Raji (cell line): ENCODE data around the gene DCAKD.

Source experiments
- POLR2A ChIP-seq: IDR thresholded peaks from 2 replicates; pipeline ENCODE4 v1.6.1; 2011; ENCODE audit warnings: low read depth, low read length, control low read depth; ENCODE audit not compliant: insufficient read depth

Gene DCAKD

DNA sequence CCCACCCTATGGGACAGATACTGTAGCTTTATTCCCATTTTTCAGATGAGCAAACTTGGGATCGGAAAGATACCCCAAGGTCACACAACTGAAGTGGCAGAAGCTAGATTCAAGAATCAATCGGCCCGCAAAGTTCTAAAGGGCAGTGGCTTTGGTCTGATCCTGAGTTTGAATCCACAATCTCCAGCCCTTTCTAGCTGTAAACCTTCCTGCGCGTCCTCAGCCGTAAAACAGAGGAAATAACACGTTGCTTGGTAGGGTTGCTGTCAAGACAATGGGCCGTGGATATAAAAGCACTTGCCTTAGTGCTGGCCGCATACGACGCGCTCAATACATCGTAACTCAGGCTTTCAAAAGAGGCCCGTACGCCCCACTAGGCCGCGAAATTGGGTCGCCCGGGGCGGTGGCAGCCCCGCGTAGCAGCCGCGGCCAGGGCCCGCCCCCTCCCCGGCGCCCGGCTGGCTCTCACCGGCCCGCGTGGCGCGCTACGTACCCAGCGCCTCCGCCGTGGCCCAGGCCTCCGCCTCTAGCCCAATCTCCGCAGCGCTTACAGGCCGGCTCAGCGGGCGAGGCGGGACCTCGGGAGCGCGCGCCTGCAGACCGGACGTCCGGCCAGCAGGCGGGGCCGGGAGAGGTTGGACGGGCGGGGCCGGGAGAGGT, at the start of gene DCAKD:
Gene DCAKD (minus strand): TSS at position 573 of the 660 bp plus-strand sequence. CDS start 16,747 bp downstream, outside the sequence.
- TF ChIP-seq POLR2A: peak; percentile 82

GRCh38 chr17:45098869-45099616, 47.6 kb upstream of the DCAKD start:
- TF ChIP-seq POLR2A: no peak

- no peak for TF ChIP-seq POLR2A
These were observed 46.8 kb upstream of the DCAKD start for GRCh38 chr17:45098081-45098868.

DNA sequence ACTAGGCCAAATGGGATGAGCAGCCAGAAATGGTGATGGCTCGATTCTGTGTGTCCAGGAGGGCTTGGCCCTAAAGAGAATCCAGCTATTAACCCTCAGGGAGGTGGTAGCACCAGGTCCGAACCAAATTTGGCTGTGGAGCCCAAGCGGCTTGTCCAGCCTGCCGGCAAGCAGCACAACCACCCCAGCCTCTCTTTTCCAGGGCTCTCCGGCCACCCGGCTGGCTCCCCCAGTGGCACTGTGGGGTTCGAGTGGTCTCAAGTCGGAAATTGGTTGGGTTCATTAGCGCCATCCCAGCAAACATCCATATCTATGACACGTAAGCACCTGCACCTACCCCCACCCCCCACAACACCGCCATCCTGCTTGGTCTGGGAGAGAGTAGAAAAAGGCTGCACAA, 45.5 kb upstream of the DCAKD start:
- TF ChIP-seq POLR2A: no peak

GRCh38 chr17:45096141-45096540, 44.7 kb upstream of the DCAKD start:
- no peak for TF ChIP-seq POLR2A

DNA sequence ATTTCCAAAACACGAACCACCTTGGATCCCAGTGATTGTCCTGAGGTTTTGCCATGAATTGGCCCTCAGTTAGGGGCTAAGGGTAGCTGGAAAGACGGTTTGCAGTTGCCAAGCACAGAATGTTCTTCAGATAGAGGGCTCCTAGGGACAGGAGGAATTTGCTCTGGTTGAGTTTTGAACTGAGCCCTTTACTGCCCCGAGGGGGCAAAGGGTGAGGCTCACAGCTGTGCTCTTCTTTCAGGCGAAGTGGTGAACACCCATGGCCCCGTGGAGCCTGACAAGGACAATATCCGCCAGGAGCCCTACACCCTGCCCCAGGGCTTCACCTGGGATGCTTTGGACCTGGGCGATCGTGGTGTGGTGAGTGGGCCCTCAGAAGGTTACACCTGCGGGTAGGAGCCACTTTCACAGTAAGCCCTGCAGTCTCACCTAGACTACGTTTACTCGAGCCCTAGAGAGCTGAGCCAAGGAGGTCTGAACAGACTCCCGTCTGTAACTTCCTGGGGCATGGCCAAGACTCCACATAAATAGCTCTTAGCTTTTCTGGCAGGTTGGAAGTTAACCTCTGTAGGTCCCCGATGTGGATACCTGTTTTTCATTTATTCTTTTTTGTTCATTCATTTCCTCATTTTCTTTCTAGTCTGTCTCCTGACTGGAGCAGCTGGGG, 42.1 kb upstream of the DCAKD start:
- TF ChIP-seq POLR2A: no peak

DNA sequence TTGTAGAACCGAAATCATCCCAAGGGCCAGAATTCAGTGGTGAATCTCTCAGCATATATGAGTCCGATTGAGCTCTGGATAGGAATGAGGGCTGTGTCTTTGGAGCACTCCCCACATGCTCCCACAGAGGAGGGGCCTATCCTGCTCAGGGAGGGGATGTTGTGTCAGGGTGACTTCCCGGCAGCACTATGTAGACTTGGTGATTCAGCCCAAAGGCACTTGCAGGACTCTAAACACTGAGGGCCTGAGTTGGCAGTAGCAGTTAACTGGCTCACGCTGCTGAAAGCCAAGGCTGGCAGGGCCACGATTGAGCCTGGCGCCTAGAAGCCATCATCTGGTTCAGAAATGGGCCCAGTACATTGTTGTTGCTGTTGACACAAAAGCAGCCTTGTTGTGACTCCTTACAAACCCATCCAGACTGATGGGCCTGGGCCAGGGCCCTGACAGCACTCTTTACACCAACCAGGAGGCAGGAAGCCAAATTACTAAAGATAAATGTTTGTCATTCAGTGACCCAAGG, 41.5 kb upstream of the DCAKD start:
- no peak for TF ChIP-seq POLR2A

DNA sequence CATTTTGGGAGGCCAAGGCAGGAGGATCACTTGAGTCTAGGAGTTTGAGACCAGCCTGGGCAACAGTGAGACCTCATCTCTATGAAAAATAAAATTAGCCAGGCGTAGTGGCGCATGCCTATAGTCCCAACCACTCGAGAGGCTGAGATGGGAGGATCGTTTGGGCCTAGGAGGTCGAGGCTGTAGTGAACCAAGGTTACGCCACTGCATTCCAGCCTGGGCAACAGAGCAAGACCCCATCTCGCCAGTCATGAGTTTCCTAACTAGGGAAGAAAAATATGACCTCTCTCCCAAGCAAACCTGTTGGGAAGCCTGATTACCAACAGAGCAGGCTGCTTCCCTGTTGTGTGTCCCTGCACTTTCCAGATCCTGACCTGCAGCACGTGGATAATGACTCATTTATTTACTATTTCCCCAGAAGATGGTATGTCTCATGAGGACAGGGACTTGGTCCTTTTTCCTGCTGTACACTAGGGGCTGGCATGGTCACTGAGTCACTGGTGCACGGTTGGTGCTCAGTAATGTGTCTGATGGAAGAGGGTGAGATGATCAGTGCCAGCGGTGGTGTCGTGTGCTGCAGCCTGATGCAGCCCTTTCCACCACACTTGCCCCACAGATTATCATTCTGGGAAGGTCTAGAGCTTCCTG, 40.5 kb upstream of the DCAKD start:
- no peak for TF ChIP-seq POLR2A

DNA sequence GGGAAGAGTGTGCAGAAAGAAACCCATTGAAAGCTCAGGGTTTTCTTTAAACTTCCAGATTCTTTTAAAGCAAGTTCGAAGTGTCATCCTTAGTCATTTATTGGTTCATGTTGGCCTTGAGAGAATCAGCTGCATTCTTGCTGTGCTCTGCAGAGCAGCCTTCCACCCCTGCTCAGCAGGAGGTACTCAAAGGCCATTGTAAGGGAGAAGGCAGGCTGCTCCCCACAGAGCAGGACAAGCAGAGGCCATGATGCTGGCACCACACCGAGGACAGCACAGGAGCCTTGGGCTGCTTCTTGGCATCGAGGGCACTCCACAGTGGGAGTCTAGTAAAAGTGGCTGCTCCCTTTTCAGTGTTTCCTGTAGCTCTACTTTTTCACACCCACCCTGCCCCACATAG, 39.3 kb upstream of the DCAKD start:
- no peak for TF ChIP-seq POLR2A

DNA sequence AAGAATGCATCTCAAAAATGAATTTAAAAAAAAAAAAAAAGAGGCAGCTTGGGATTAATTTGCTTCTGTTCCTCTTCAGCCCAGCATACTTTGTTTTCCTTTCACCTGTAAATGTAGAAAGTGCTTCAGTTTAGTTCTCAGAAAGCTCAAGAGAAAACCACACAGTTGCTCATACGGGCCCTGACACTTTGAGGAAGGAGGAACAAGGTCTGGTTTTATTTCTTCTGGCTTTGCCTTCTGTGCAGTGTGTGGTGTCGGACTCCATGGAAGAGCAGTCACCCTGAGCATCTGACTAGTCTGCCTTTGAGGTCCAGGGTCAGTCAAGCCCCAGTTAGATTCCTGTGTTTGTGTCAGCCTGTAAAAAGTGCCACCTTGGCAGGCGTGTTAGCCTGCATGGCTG, 37.3 kb upstream of the DCAKD start:
- TF ChIP-seq POLR2A: no peak

DNA sequence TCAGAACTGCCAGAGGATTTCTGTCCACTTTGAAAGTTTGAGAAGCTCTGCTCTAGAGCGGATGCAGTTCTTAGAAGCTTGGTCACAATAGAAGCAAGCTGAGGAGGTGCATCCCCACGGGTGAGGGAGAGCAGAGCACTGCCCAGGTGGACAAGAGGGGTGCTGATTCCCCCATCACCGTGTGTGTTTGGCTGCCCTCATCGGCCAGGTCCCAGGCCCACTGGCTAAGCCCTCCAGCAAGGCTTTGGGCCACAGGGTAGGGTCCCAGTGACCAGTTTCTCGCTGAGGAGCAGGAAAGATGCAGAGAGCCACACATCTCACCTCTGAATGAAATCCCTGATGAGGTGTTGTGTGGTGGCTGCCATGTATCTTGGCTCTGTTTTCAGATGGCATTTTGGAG, 36.5 kb upstream of the DCAKD start:
- no peak for TF ChIP-seq POLR2A

DNA sequence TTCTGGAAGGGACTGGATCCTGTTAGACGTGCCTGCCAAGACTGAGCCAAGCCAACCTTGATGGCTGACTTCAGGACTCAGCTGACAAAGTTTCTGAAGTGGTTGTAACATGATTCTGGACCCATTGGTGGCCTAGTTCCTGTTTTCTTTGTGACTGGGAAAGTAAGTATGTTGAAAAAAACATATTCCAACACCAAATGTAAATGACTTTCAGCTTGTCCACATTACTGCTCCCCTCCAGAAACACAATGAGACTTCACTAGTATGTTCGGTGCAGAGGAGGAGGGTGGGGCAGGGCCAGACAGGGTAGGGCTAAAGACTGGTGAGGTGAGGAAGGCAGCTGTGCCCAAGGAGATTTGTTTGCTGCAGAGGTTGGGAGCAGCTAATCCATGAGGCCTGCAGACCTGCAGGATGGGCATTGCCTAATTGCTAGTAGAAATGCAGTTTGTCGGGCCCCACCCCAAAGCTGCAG, 36.1 kb upstream of the DCAKD start:
- no peak for TF ChIP-seq POLR2A

DNA sequence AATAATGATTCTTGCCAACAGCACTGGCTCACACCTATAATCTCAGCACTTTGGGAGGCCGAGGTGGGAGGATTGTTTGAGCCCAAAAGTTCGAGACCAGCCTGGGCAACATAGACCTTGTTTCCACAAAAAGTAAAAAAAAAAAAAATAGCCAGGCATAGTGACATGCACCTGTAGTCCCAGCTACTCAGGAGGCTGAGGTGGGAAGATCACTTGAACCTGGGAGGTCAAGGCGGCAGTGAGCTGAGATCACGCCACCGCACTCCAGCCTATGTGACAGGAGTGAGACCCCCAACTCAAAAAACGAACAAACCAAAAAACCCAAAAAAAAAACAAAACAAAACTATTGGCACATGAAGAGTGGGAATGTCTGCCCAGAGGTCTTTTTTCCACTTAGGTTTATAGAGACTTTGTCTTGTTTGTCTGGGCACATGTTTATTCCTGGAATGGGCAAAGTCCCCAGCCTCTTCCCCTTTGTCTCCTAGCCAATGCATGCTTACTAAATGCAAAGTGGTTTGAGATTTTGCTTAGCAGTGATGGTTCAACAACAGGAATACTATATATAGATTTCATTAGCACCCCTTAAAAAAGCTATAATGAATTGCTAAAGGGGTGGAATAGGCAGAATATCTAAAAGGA, 35.6 kb upstream of the DCAKD start:
- TF ChIP-seq POLR2A: no peak

GRCh38 chr17:45086391-45086790, 35.0 kb upstream of the DCAKD start:
- TF ChIP-seq POLR2A: no peak
